IgD-negative memory B cell (primary cell): ENCODE measurements around the gene SYNE3. TPM values are rescaled to one million over a fixed set of nuclear protein-coding genes. Genes with fewer than 3 reads are reported as not detected.
"Not testable (repeated sequence)": the region's sequence is repeated elsewhere in the genome, so short reads cannot be mapped to it uniquely, and the experiment has no call there.

Source experiments
- H3K27ac Mint-ChIP-seq, 3 donors: one replicate each; pipeline ENCODE4 v1.8.0; 2020 to 2022; ENCODE audit warnings: mild to moderate bottlenecking in 3 of 3, mixed read lengths in 3 of 3, moderate library complexity in 1 of 3
- H3K27me3 Mint-ChIP-seq: one replicate; pipeline ENCODE4 v1.8.0; 2021; ENCODE audit warnings: mixed read lengths
- H3K36me3 Mint-ChIP-seq: one replicate; pipeline ENCODE4 v1.8.0; 2020; ENCODE audit warnings: mild to moderate bottlenecking, mixed read lengths
- H3K4me1 Mint-ChIP-seq, 3 donors: one replicate each; pipeline ENCODE4 v1.8.0; 2020 to 2022; ENCODE audit warnings: mixed read lengths in 3 of 3, mild to moderate bottlenecking in 1 of 3
- H3K4me3 Mint-ChIP-seq, 4 donors: one replicate each; pipeline ENCODE4 v1.8.0; 2020 to 2022; ENCODE audit warnings: mild to moderate bottlenecking in 4 of 4, mixed read lengths in 4 of 4, moderate library complexity in 3 of 4
- H3K9me3 Mint-ChIP-seq, 3 donors: one replicate each; pipeline ENCODE4 v1.8.0; 2020 to 2021; ENCODE audit warnings: mixed read lengths in 3 of 3, mild to moderate bottlenecking in 1 of 3
- polyA plus RNA-seq: library from polyadenylated mRNA; unstranded; fragments of 300-500 nt; fragmentation: Illumina TruSeq; gene quantifications from one replicate; pipeline ENCODE4 v1.2.3, GENCODE V29; 2021

SYNE3 gene
- polyA plus RNA-seq, 1 donor from 2014 or later = 8.8 TPM

- peaks cover 50 to 55% (median 53%) of the 10 kb centered on the region in 3 donors for H3K4me1 Mint-ChIP-seq
- H3K27me3 Mint-ChIP-seq = no peaks in the 10 kb centered on the region
- peak overlapping the region in 1 of 4 donors; percentile 65 for H3K4me3 Mint-ChIP-seq
- peaks cover 1% of the 10 kb centered on the region for H3K36me3 Mint-ChIP-seq
- peak overlapping the region in 1 of 3 donors; percentile 35 for H3K27ac Mint-ChIP-seq
- no peaks in the 10 kb centered on the region for H3K9me3 Mint-ChIP-seq
Observed at GRCh38 chr14:95510804-95511203, 5.6 kb downstream of the SYNE3 start.

DNA sequence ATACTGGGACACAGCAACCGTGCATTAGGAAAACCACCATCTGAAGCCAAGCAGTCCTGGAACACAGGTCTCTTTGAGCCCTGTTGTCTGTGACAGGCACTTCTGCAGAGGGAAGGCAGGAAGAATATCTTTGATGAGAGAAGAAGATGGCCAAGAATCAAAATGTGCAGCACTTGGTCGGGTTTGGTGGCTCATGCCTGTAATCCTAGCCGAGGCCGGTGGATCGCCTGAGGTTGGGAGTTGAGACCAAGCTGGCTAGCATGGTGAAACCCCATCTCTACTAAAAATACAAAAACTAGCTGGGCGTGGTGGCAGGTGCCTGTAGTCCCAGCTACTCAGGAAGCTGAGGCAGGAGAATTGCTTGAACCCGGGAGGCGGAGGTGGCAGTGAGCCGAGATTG is 6.1 kb downstream of the SYNE3 start:
- H3K4me1 Mint-ChIP-seq = peaks cover 50 to 57% (median 54%) of the 10 kb centered on the region in 3 donors

GRCh38 chr14:95509495-95509894 is 7.0 kb downstream of the SYNE3 start:
- H3K27me3 Mint-ChIP-seq = no peaks in the 10 kb centered on the region
- peaks cover 1% of the 10 kb centered on the region for H3K36me3 Mint-ChIP-seq
- no peak overlapping the region for H3K4me3 Mint-ChIP-seq
- H3K4me1 Mint-ChIP-seq = peaks cover 52 to 62% (median 57%) of the 10 kb centered on the region in 3 donors
- peak overlapping the region in 1 of 3 donors; percentile 3 for H3K27ac Mint-ChIP-seq
- H3K9me3 Mint-ChIP-seq = no peaks in the 10 kb centered on the region

More for the DNA sequence above, 6.1 kb downstream of the SYNE3 start:
- not testable (repeated sequence) for H3K27me3 Mint-ChIP-seq, H3K9me3 Mint-ChIP-seq, H3K36me3 Mint-ChIP-seq
- Mint-ChIP-seq H3K27ac (peak overlapping the region in 2 of 3 donors; percentile 3 to 57), H3K4me3 (peak overlapping the region in 1 of 4 donors; percentile 81)

DNA sequence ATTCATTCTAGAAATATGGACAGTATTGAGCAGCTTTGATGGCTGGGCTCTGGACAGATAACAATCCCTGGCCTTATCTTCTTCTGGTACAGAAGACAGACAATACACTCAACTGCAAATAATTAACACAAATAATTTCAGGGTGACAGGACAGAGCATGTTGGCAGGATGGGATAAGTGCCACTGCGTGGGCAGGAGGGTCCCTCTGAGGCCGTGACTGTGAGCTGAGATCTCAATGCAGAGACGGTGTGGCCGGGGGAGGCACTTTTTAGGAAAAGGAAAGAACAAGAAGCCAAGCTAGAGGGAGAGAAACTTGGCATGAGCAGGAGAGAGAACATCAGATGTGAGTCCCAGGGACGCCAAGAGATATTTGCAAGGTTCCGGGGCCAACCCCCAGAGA is 8.1 kb downstream of the SYNE3 start:
- Mint-ChIP-seq H3K36me3 (peaks cover 3% of the 10 kb centered on the region), H3K4me1 (peaks cover 54 to 63% (median 61%) of the 10 kb centered on the region in 3 donors), H3K4me3 (peak overlapping the region in 3 of 4 donors; percentile 37 to 83 (median 75)), H3K9me3 (no peaks in the 10 kb centered on the region), H3K27me3 (no peaks in the 10 kb centered on the region), H3K27ac (peak overlapping the region; percentile 41 to 80 (median 51))

GRCh38 chr14:95507701-95508103 is 8.7 kb downstream of the SYNE3 start:
- no peaks in the 10 kb centered on the region for H3K27me3 Mint-ChIP-seq
- peak overlapping the region in 1 of 4 donors; percentile 37 for H3K4me3 Mint-ChIP-seq
- peaks cover 3% of the 10 kb centered on the region for H3K36me3 Mint-ChIP-seq
- no peaks in the 10 kb centered on the region for H3K9me3 Mint-ChIP-seq
- H3K4me1 Mint-ChIP-seq = peaks cover 54 to 62% (median 61%) of the 10 kb centered on the region in 3 donors
- H3K27ac Mint-ChIP-seq = peak overlapping the region in 1 of 3 donors; percentile 51

- peaks cover 6% of the 10 kb centered on the region for H3K36me3 Mint-ChIP-seq
- peak overlapping the region in 1 of 3 donors; percentile 19 for H3K27ac Mint-ChIP-seq
Observed at GRCh38 chr14:95507174-95507573, 9.3 kb downstream of the SYNE3 start.

DNA sequence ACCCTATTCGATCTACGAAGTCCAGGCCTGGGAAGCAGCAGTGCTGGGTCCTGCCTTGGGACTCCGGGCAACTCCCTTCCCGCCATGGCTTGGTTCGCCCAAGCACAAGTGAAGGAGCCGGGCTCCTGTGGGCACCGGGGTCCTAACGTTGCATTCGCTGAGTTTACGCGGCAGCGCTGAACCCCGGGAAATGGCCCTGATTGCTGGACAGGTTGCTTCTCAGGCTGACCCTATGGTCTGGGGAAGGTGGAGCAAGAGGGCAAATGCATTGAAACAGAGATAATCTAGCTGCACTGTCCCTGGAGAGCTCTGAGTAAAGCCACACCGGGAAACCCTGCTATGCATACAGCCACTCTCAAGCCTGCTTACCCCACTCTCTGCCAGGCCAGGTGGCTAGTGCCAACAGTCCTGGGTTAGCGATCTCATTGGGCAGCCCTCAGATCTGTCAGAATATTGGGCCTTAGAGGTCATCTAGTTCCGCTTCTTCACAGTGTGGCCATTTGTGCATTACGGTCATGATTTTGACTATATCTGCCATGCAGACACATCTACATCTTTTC is 11.3 kb downstream of the SYNE3 start:
- Mint-ChIP-seq H3K36me3 (peaks cover 14% of the 10 kb centered on the region), H3K4me1 (peaks cover 56 to 71% (median 71%) of the 10 kb centered on the region in 3 donors), H3K27me3 (no peaks in the 10 kb centered on the region), H3K9me3 (no peaks in the 10 kb centered on the region), H3K27ac (peak overlapping the region; percentile 78 to 93 (median 80)), H3K4me3 (peak overlapping the region in 3 of 4 donors; percentile 3 to 88 (median 67))

More at GRCh38 chr14:95507174-95507573, 9.3 kb downstream of the SYNE3 start:
- H3K9me3 Mint-ChIP-seq = no peaks in the 10 kb centered on the region
- no peak overlapping the region for H3K4me3 Mint-ChIP-seq
- H3K27me3 Mint-ChIP-seq = no peaks in the 10 kb centered on the region
- peaks cover 59 to 66% (median 65%) of the 10 kb centered on the region in 3 donors for H3K4me1 Mint-ChIP-seq

GRCh38 chr14:95504135-95505029 is 12.1 kb downstream of the SYNE3 start:
- H3K27me3 Mint-ChIP-seq = no peaks in the 10 kb centered on the region
- peaks cover 52 to 70% (median 68%) of the 10 kb centered on the region in 3 donors for H3K4me1 Mint-ChIP-seq
- peak overlapping the region; percentile 4 to 93 (median 78) for H3K27ac Mint-ChIP-seq
- H3K36me3 Mint-ChIP-seq = peaks cover 14% of the 10 kb centered on the region
- no peaks in the 10 kb centered on the region for H3K9me3 Mint-ChIP-seq
- peak overlapping the region in 3 of 4 donors; percentile 3 to 88 (median 67) for H3K4me3 Mint-ChIP-seq

- Mint-ChIP-seq H3K27me3 (no peaks in the 10 kb centered on the region), H3K4me1 (peaks cover 50 to 73% (median 66%) of the 10 kb centered on the region in 3 donors), H3K36me3 (peaks cover 14% of the 10 kb centered on the region), H3K9me3 (no peaks in the 10 kb centered on the region), H3K27ac (peak overlapping the region; percentile 7 to 78 (median 63)), H3K4me3 (peak overlapping the region in 3 of 4 donors; percentile 3 to 88 (median 67))
Observed at GRCh38 chr14:95503365-95504134, 12.9 kb downstream of the SYNE3 start.

GRCh38 chr14:95502381-95502950 is 14.0 kb downstream of the SYNE3 start:
- Mint-ChIP-seq H3K4me3 (peak overlapping the region in 3 of 4 donors; percentile 37 to 82 (median 79)), H3K36me3 (peaks cover 14% of the 10 kb centered on the region), H3K27me3 (no peaks in the 10 kb centered on the region), H3K9me3 (no peaks in the 10 kb centered on the region), H3K4me1 (peaks cover 47 to 75% (median 66%) of the 10 kb centered on the region in 3 donors), H3K27ac (peak overlapping the region in 2 of 3 donors; percentile 63 to 82)

- H3K27ac Mint-ChIP-seq = peak overlapping the region; percentile 73 to 90 (median 85)
- H3K36me3 Mint-ChIP-seq = peaks cover 14% of the 10 kb centered on the region
- peak overlapping the region in 3 of 4 donors; percentile 63 to 86 (median 85) for H3K4me3 Mint-ChIP-seq
- H3K4me1 Mint-ChIP-seq = peaks cover 55 to 77% (median 74%) of the 10 kb centered on the region in 3 donors
- H3K9me3 Mint-ChIP-seq = no peaks in the 10 kb centered on the region
- H3K27me3 Mint-ChIP-seq = no peaks in the 10 kb centered on the region
Observed at GRCh38 chr14:95500772-95501401, 15.6 kb downstream of the SYNE3 start.

DNA sequence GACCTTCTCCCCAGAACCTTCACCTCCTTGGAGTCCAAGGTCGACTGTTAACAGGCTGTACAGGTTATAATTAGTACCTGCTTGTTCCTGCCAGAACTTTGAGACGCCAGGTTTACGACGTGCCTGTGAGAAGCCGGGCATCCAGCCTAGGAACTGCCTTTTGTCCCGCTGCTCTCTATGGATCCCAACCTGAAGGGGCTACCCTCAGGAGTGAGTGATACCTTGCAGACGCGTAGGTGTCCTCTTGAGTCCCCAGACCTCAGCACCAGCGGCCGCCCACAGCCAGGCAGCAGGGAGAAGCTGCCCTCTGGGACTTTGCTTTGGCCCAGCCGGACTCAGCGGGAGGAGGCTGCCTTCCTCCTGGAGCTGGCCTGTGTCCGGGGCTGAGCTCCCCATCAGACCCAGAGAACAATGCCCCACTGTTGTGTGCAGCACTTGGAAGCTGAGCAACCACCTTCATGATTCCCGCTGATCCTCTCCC is 16.2 kb downstream of the SYNE3 start:
- Mint-ChIP-seq H3K36me3 (peaks cover 15% of the 10 kb centered on the region), H3K4me3 (peak overlapping the region in 1 of 4 donors; percentile 85), H3K27ac (peak overlapping the region; percentile 73 to 90 (median 85)), H3K27me3 (no peaks in the 10 kb centered on the region), H3K4me1 (peaks cover 59 to 78% (median 76%) of the 10 kb centered on the region in 3 donors), H3K9me3 (no peaks in the 10 kb centered on the region)

GRCh38 chr14:95499354-95499750 is 17.1 kb downstream of the SYNE3 start:
- H3K36me3 Mint-ChIP-seq = peaks cover 17% of the 10 kb centered on the region
- no peaks in the 10 kb centered on the region for H3K27me3 Mint-ChIP-seq
- H3K4me1 Mint-ChIP-seq = peaks cover 58 to 79% (median 77%) of the 10 kb centered on the region in 3 donors
- peak overlapping the region; percentile 13 to 88 (median 73) for H3K27ac Mint-ChIP-seq
- no peaks in the 10 kb centered on the region for H3K9me3 Mint-ChIP-seq
- peak overlapping the region in 2 of 4 donors; percentile 31 to 51 for H3K4me3 Mint-ChIP-seq
